ENCODE measurements around the gene WWTR1.

- TF ChIP-seq POLR2AphosphoS5 (IDR thresholded peaks at IDR 0.05; ENCODE audit: low read depth, low read length) (no peak), TAF1 (IDR thresholded peaks at IDR 0.05; ENCODE audit: borderline replicate concordance, insufficient read depth, low read length) (no peak)
These were observed 105.1 kb downstream of the WWTR1 start for GRCh38 chr3:149552700-149553099.

Measured in PFSK-1 (cell line).